IMR-90 (cell line): ENCODE measurements around the gene TRHDE. TPM values are rescaled to one million over a fixed set of nuclear protein-coding genes. Genes with fewer than 3 reads are reported as not detected.

Experiments used
- ATAC-seq: fragments of 200-7000 bp; cut with Tn5 transposase; 2 replicates; pipeline ENCODE4 v1.9.1; 2020; ENCODE audit warnings: low read depth, mild to moderate bottlenecking, moderate library complexity
- BruUV-seq: library from RNA; stranded (reverse); fragments of 400-500 nt; replicated peaks from 2 replicates; lab custom pipeline; 2021; lab: Mats Ljungman, UMichigan
- CTCF ChIA-PET: fragments of 300-600 bp; formaldehyde crosslinking; extraction: SDS; loops from one replicate; lab custom pipeline; 2021; ENCODE audit warnings: antibody characterized with exemption; lab: Yijun Ruan, JAX
- POLR2A ChIA-PET: fragments of 300-600 bp; sonication (Branson Sonifier 250); formaldehyde crosslinking; loops from one replicate; lab custom pipeline; 2022; ENCODE audit warnings: antibody characterized with exemption; ENCODE audit not compliant: unreplicated experiment; lab: Charles Lee
- DNase-seq: peaks from one replicate; pipeline ENCODE4 v3.0.0; 2013
- H2AFZ ChIP-seq: replicated peaks from 2 replicates; pipeline ENCODE3; 2013; ENCODE audit warnings: low read length, mild to moderate bottlenecking; ENCODE audit not compliant: poor library complexity
- H2AK5ac ChIP-seq: 2 replicates; pipeline ENCODE4 v1.6.1; 2013; ENCODE audit warnings: low read depth, low read length, inconsistent platforms
- H2AK9ac ChIP-seq: replicated peaks from 2 replicates; pipeline ENCODE3; 2013; ENCODE audit warnings: mild to moderate bottlenecking, low read depth, low read length, moderate library complexity; ENCODE audit not compliant: poor library complexity
- H2BK120ac ChIP-seq: 2 replicates; pipeline ENCODE4 v1.6.1; 2013; ENCODE audit warnings: low read depth, low read length, inconsistent platforms
- H2BK15ac ChIP-seq: 3 replicates; pipeline ENCODE4 v1.6.1; 2013; ENCODE audit warnings: low read depth, low read length, inconsistent platforms
- H2BK20ac ChIP-seq: 2 replicates; pipeline ENCODE4 v1.6.1; 2013; ENCODE audit warnings: low read depth, mild to moderate bottlenecking, inconsistent platforms, low read length, moderate library complexity
- H2BK5ac ChIP-seq: 2 replicates; pipeline ENCODE4 v1.6.1; 2013; ENCODE audit warnings: mild to moderate bottlenecking, low read depth, low read length, inconsistent platforms; ENCODE audit not compliant: poor library complexity, severe bottlenecking
- H3K14ac ChIP-seq: replicated peaks from 2 replicates; pipeline ENCODE4 v1.6.1; 2013; ENCODE audit warnings: low read depth, low read length, inconsistent platforms
- H3K18ac ChIP-seq: 2 replicates; pipeline ENCODE4 v1.6.1; 2013; ENCODE audit warnings: low read depth, low read length, control low read depth
- H3K23ac ChIP-seq: 2 replicates; pipeline ENCODE4 v1.6.1; 2013; ENCODE audit warnings: low read depth, low read length, inconsistent platforms
- H3K27ac ChIP-seq: 2 replicates; pipeline ENCODE4 v1.5.1; 2013; ENCODE audit warnings: mild to moderate bottlenecking, control low read depth, low read length; ENCODE audit not compliant: insufficient read depth
- H3K27me3 ChIP-seq: 2 replicates; pipeline ENCODE4 v1.6.1; 2013; ENCODE audit warnings: low read length; ENCODE audit not compliant: control insufficient read depth, insufficient read depth
- H3K36me3 ChIP-seq: 2 replicates; pipeline ENCODE4 v1.6.1; 2013; ENCODE audit warnings: low read length, mixed read lengths; ENCODE audit not compliant: control insufficient read depth, insufficient read depth
- H3K4ac ChIP-seq: 2 replicates; pipeline ENCODE4 v1.6.1; 2013; ENCODE audit warnings: low read depth, low read length, inconsistent platforms
- H3K4me1 ChIP-seq: 2 replicates; pipeline ENCODE4 v1.6.1; 2013; ENCODE audit warnings: low read length, mixed read lengths; ENCODE audit not compliant: control insufficient read depth, insufficient read depth
- H3K4me2 ChIP-seq: 2 replicates; pipeline ENCODE4 v1.6.1; 2013; ENCODE audit warnings: low read depth, mild to moderate bottlenecking, control low read depth, low read length, moderate library complexity
- H3K4me3 ChIP-seq: 2 replicates; pipeline ENCODE4 v1.5.1; 2013; ENCODE audit warnings: low read depth, mild to moderate bottlenecking, control low read depth, low read length, moderate library complexity; ENCODE audit not compliant: insufficient read depth
- H3K56ac ChIP-seq: 2 replicates; pipeline ENCODE4 v1.6.1; 2013; ENCODE audit warnings: low read length, inconsistent platforms; ENCODE audit not compliant: insufficient read depth; ENCODE audit errors: extremely low read depth
- H3K79me1 ChIP-seq, 2 experiments: 2 replicates each; pipeline ENCODE4 v1.6.1; 2013; ENCODE audit warnings: low read length in 2 of 2, inconsistent platforms in 1 of 2, low read depth in 1 of 2
- H3K9ac ChIP-seq: 2 replicates; pipeline ENCODE4 v1.6.1; 2013; ENCODE audit warnings: low read depth, low read length, control low read depth
- H3K9me1 ChIP-seq: 2 replicates; pipeline ENCODE4 v1.6.1; 2013; ENCODE audit warnings: low read length, inconsistent platforms; ENCODE audit not compliant: insufficient read depth
- H3K9me3 ChIP-seq: 2 replicates; pipeline ENCODE4 v1.6.1; 2013; ENCODE audit warnings: low read length; ENCODE audit not compliant: control insufficient read depth, insufficient read depth
- H4K20me1 ChIP-seq: 2 replicates; pipeline ENCODE4 v1.6.1; 2013; ENCODE audit warnings: low read length, inconsistent platforms; ENCODE audit not compliant: insufficient read depth
- H4K5ac ChIP-seq: 2 replicates; pipeline ENCODE4 v1.6.1; 2013; ENCODE audit warnings: mild to moderate bottlenecking, low read depth, low read length, control low read depth
- H4K8ac ChIP-seq, 2 experiments: 2 replicates each; pipeline ENCODE4 v1.6.1; 2013; ENCODE audit warnings: low read depth in 2 of 2, low read length in 2 of 2, control low read depth in 1 of 2, inconsistent platforms in 1 of 2
- H4K91ac ChIP-seq: 2 replicates; pipeline ENCODE4 v1.6.1; 2013; ENCODE audit warnings: low read depth, low read length, inconsistent platforms; ENCODE audit not compliant: insufficient read depth
- BHLHE40 ChIP-seq: fragments of 150-350 bp; IDR thresholded peaks from 2 replicates; pipeline ENCODE4 v1.6.1; 2016; ENCODE audit warnings: mild to moderate bottlenecking, low read depth, low read length
- CHD1 ChIP-seq: IDR thresholded peaks from 2 replicates; pipeline ENCODE4 v1.6.1; 2012; ENCODE audit warnings: low read depth, low read length, improper control_type of control experiment
- ELK1 ChIP-seq: fragments of 150-350 bp; IDR thresholded peaks from 2 replicates; pipeline ENCODE4 v1.6.1; 2016; ENCODE audit warnings: low read depth, mild to moderate bottlenecking, low read length, moderate library complexity, borderline replicate concordance
- FOS ChIP-seq: fragments of 150-350 bp; IDR thresholded peaks from 2 replicates; pipeline ENCODE4 v1.6.1; 2016; ENCODE audit warnings: low read depth, low read length
- MAFK ChIP-seq: IDR thresholded peaks from 2 replicates; pipeline ENCODE4 v1.6.1; 2012; ENCODE audit warnings: low read depth, low read length, improper control_type of control experiment
- MXI1 ChIP-seq: IDR thresholded peaks from 2 replicates; pipeline ENCODE4 v1.6.1; 2012; ENCODE audit warnings: low read depth, mild to moderate bottlenecking, low read length, moderate library complexity, borderline replicate concordance
- RFX5 ChIP-seq: IDR thresholded peaks from 2 replicates; pipeline ENCODE4 v1.8.0; 2012; ENCODE audit warnings: low read depth, mild to moderate bottlenecking, low read length, moderate library complexity
- SMC3 ChIP-seq: fragments of 150-350 bp; IDR thresholded peaks from 2 replicates; pipeline ENCODE4 v1.6.1; 2016; ENCODE audit warnings: low read depth, mild to moderate bottlenecking, antibody characterized with exemption, low read length, moderate library complexity
- WGBS, 2 experiments: methylation state at CpG; one replicate each; pipeline versions ENCODE4 v1.1.5 to v1.1.7; 2013; ENCODE audit warnings: missing lambda C conversion rate in 2 of 2; ENCODE audit not compliant: insufficient read length in 1 of 2; ENCODE audit errors: extremely low coverage in 2 of 2; 5-methylcytosine and 5-hydroxymethylcytosine counted together
- dilution Hi-C: fragments of 300-500 bp; cut with HindIII; formaldehyde crosslinking; loops from one replicate; pipeline ENCODE4 v1.14.3; 2018; ENCODE audit warnings: low sequenced_read_pairs; ENCODE audit not compliant: unreplicated experiment
- in situ Hi-C: fragments of 300-500 bp; cut with MboI; formaldehyde crosslinking; loops from 3 replicates; pipeline ENCODE4 v1.14.3; 2019; ENCODE audit warnings: low sequenced_read_pairs, inconsistent platforms, mixed read lengths
- intact Hi-C: fragments of 100-400 bp; cut with micrococcal nuclease; formaldehyde crosslinking; loops from 2 replicates; pipeline ENCODE4 v1.10.0; 2022
- polyA plus RNA-seq, 3 experiments: library from polyadenylated mRNA; depleted of rRNA; stranded (reverse); fragments of >200 nt; gene quantifications; 2 replicates each; pipeline ENCODE4 v1.2.3, GENCODE V29; 2012; ENCODE audit warnings: low replicate concordance in 1 of 3
- total RNA-seq: library from RNA; depleted of rRNA; stranded (reverse); fragments of >200 nt; gene quantifications from 2 replicates; pipeline ENCODE4 v1.2.3, GENCODE V29; 2012

The TRHDE gene
- total and polyA plus RNA-seq, 2 of the 4 experiments (the other 2 are of a cell fraction): 33.7 to 65.1 TPM

GRCh38 chr12:72511498-72511897 lies 239.3 kb downstream of the TRHDE start:
- DNase-seq (no peak), ATAC-seq (peak; percentile 17; the same call in 1 of the 2 replicates)
- Histone ChIP-seq H4K8ac (no peak overlapping the region), H4K91ac (no peak overlapping the region), H2BK5ac (no peak overlapping the region), H3K23ac (no peak overlapping the region), H3K79me1 (peaks cover 0 to 19% of the 10 kb centered on the region in 2 experiments; a peak in 2 of 4 replicates), H3K9me3 (no peaks in the 10 kb centered on the region), H3K14ac (no peak overlapping the region), H4K5ac (no peak overlapping the region), H3K9me1 (no peaks in the 10 kb centered on the region; the same call in 1 of the 2 replicates), H3K27me3 (no peaks in the 10 kb centered on the region), H3K4me3 (no peak overlapping the region), H3K9ac (no peak overlapping the region), H3K4me2 (peak overlapping the region; percentile 87), H3K36me3 (no peaks in the 10 kb centered on the region), H2BK120ac (no peak overlapping the region), H2AFZ (no peak overlapping the region), H3K56ac (no peak overlapping the region), H4K20me1 (no peaks in the 10 kb centered on the region), H2BK20ac (no peak overlapping the region), H2AK9ac (no peak overlapping the region), H3K4me1 (peaks cover 4% of the 10 kb centered on the region; the same call in 1 of the 2 replicates), H2BK15ac (no peak overlapping the region), H3K18ac (no peak overlapping the region), H3K4ac (no peak overlapping the region), H3K27ac (no peak overlapping the region), H2AK5ac (no peak overlapping the region)
- POLR2A ChIA-PET: no interaction called here
- in situ Hi-C loops: no loop called here
- no TSS peak for BruUV-seq
- TF ChIP-seq FOS (no peak), SMC3 (no peak), MXI1 (no peak), ELK1 (no peak), RFX5 (no peak), BHLHE40 (no peak), CHD1 (no peak), MAFK (peak; percentile 95)
- CTCF ChIA-PET: no interaction called here
- intact Hi-C loops: no loop called here
- no CpG with 5 or more reads among the region's 2 CpGs for WGBS, 2 experiments
- dilution Hi-C loops: no loop called here
